Activated CD4-positive, alpha-beta T cell treated with anti-CD3 and anti-CD28 coated beads for 48 hours (primary cell): ENCODE results near the gene SLC29A1.

Experiments
- DNase-seq: peaks from one replicate; pipeline ENCODE4 v3.0.0-alpha.2; 2020

Gene SLC29A1

GRCh38 chr6:44270526-44271405, 47.4 kb downstream of the SLC29A1 start:
- DNase-seq = no peak

- DNase-seq = no peak
Measured at GRCh38 chr6:44271406-44271723, 48.0 kb downstream of the SLC29A1 start.

GRCh38 chr6:44271914-44272313, 48.5 kb downstream of the SLC29A1 start:
- no peak for DNase-seq

GRCh38 chr6:44272529-44272928, 49.1 kb downstream of the SLC29A1 start:
- no peak for DNase-seq

- no peak for DNase-seq
Measured at GRCh38 chr6:44272999-44273566, 49.7 kb downstream of the SLC29A1 start.

- no peak for DNase-seq
Measured at GRCh38 chr6:44273617-44274016, 50.2 kb downstream of the SLC29A1 start.

GRCh38 chr6:44275271-44275748, 51.9 kb downstream of the SLC29A1 start:
- no peak for DNase-seq

- peak; percentile 45 for DNase-seq
Measured at GRCh38 chr6:44275749-44276648, 52.6 kb downstream of the SLC29A1 start.

GRCh38 chr6:44276667-44277640, 53.6 kb downstream of the SLC29A1 start:
- no peak for DNase-seq

- no peak for DNase-seq
Measured at GRCh38 chr6:44277763-44278162, 54.4 kb downstream of the SLC29A1 start.

GRCh38 chr6:44278315-44278714, 54.9 kb downstream of the SLC29A1 start:
- no peak for DNase-seq

GRCh38 chr6:44278774-44279697, 55.6 kb downstream of the SLC29A1 start:
- no peak for DNase-seq
